ENCODE measurements around the gene ARRDC4.
"Not testable (repeated sequence)": the region's sequence is repeated elsewhere in the genome, so short reads cannot be mapped to it uniquely, and the experiment has no call there.

Gene ARRDC4

GRCh38 chr15:97966246-97966645, 5.7 kb downstream of the ARRDC4 start:
- DNase-seq (ENCODE audit: low spot score), result no peak

- no peak for DNase-seq (ENCODE audit: low spot score)
Measured at GRCh38 chr15:97966924-97967620, 6.6 kb downstream of the ARRDC4 start.

GRCh38 chr15:97967881-97968280, 7.4 kb downstream of the ARRDC4 start:
- no peak for DNase-seq (ENCODE audit: low spot score)

- no peak for DNase-seq (ENCODE audit: low spot score)
Measured at GRCh38 chr15:97968380-97968779, 7.9 kb downstream of the ARRDC4 start.

GRCh38 chr15:97972366-97972765, 11.9 kb downstream of the ARRDC4 start:
- DNase-seq (ENCODE audit: low spot score), result peak; percentile 38

- DNase-seq (ENCODE audit: low spot score), result no peak
Measured at GRCh38 chr15:97976129-97976528, 15.6 kb downstream of the ARRDC4 start.

GRCh38 chr15:97976766-97977503, 16.4 kb downstream of the ARRDC4 start:
- no peak for DNase-seq (ENCODE audit: low spot score)

- DNase-seq (ENCODE audit: low spot score), result no peak
Measured at GRCh38 chr15:97977734-97978133, 17.2 kb downstream of the ARRDC4 start.

GRCh38 chr15:97978401-97979139, 18.1 kb downstream of the ARRDC4 start:
- no peak for DNase-seq (ENCODE audit: low spot score)

- DNase-seq (ENCODE audit: low spot score), result no peak
Measured at GRCh38 chr15:97979140-97979520, 18.6 kb downstream of the ARRDC4 start.

GRCh38 chr15:97981058-97981457, 20.6 kb downstream of the ARRDC4 start:
- DNase-seq (ENCODE audit: low spot score), result no peak

GRCh38 chr15:97981758-97982157, 21.3 kb downstream of the ARRDC4 start:
- DNase-seq (ENCODE audit: low spot score), result no peak

GRCh38 chr15:97984157-97984556, 23.7 kb downstream of the ARRDC4 start:
- DNase-seq (ENCODE audit: low spot score), result no peak

GRCh38 chr15:97985979-97986378, 25.5 kb downstream of the ARRDC4 start:
- not testable (repeated sequence) for DNase-seq (ENCODE audit: low spot score)

- DNase-seq (ENCODE audit: low spot score), result no peak
Measured at GRCh38 chr15:97986781-97987180, 26.3 kb downstream of the ARRDC4 start.

- DNase-seq (ENCODE audit: low spot score), result no peak
Measured at GRCh38 chr15:97989299-97989698, 28.8 kb downstream of the ARRDC4 start.

GRCh38 chr15:97991972-97992541, 31.6 kb downstream of the ARRDC4 start:
- no peak for DNase-seq (ENCODE audit: low spot score)

- DNase-seq (ENCODE audit: low spot score), result no peak
Measured at GRCh38 chr15:97992823-97993222, 32.3 kb downstream of the ARRDC4 start.

- DNase-seq (ENCODE audit: low spot score), result no peak
Measured at GRCh38 chr15:97993310-97993738, 32.8 kb downstream of the ARRDC4 start.

- no peak for DNase-seq (ENCODE audit: low spot score)
Measured at GRCh38 chr15:97994236-97994635, 33.7 kb downstream of the ARRDC4 start.

GRCh38 chr15:97995192-97995591, 34.7 kb downstream of the ARRDC4 start:
- no peak for DNase-seq (ENCODE audit: low spot score)

- no peak for DNase-seq (ENCODE audit: low spot score)
Measured at GRCh38 chr15:97995881-97996603, 35.5 kb downstream of the ARRDC4 start.

Data from Ammon's horn (tissue), 1 donor.